HepG2 (cell line): ENCODE results near the gene LAMC1. TPM values are rescaled to one million over a fixed set of nuclear protein-coding genes. Genes with fewer than 3 reads are reported as not detected.

Experiments used
- GATAD1 ChIP-seq: IDR thresholded peaks from 2 replicates; pipeline ENCODE4 v1.6.1; 2016; ENCODE audit warnings: missing genetic modification reagents, missing compliant biosample characterization
- HDAC6 ChIP-seq: fragments of 200-600 bp; sonication (generic); IDR thresholded peaks from 2 replicates; pipeline ENCODE4 v1.7.0; 2017; ENCODE audit warnings: mild to moderate bottlenecking, antibody characterized with exemption, low read length, low read depth
- MBD4 ChIP-seq: IDR thresholded peaks from 2 replicates; pipeline ENCODE4 v1.6.1; 2012; ENCODE audit warnings: low read length, inconsistent platforms, borderline replicate concordance
- MEIS1 ChIP-seq: sonication (generic); formaldehyde crosslinking; IDR thresholded peaks from 2 replicates; pipeline ENCODE4 v1.9.0; 2021; ENCODE audit warnings: mild to moderate bottlenecking, missing genetic modification reagents, moderate library complexity, borderline replicate concordance
- MYNN ChIP-seq: sonication (generic); formaldehyde crosslinking; IDR thresholded peaks from 2 replicates; pipeline ENCODE4 v1.4.0; 2020; ENCODE audit warnings: mild to moderate bottlenecking, low read depth, missing genetic modification reagents
- RNF2 ChIP-seq: fragments of 450-650 bp; conservative IDR thresholded peaks from 2 replicates; pipeline ENCODE4 v1.6.1; 2016; ENCODE audit warnings: low read depth
- TEAD2 ChIP-seq: sonication (generic); formaldehyde crosslinking; IDR thresholded peaks from 2 replicates; pipeline ENCODE4 v1.9.0; 2021; ENCODE audit warnings: missing genetic modification reagents
- ZHX2 ChIP-seq, 2 experiments: sonication (generic) in 1 of 2; formaldehyde crosslinking in 1 of 2; IDR thresholded peaks; 2 replicates each; pipeline versions ENCODE4 v1.6.1 to v1.9.0; 2014 to 2022; ENCODE audit warnings: antibody characterized with exemption in 1 of 2, borderline replicate concordance in 1 of 2, inconsistent platforms in 1 of 2, low read depth in 1 of 2, missing genetic modification reagents in 1 of 2
- ZNF512 ChIP-seq: sonication (generic); formaldehyde crosslinking; IDR thresholded peaks from 2 replicates; pipeline ENCODE4 v1.4.0; 2020; ENCODE audit warnings: mild to moderate bottlenecking, missing genetic modification reagents
- ZNF556 ChIP-seq: sonication (generic); formaldehyde crosslinking; IDR thresholded peaks from 2 replicates; pipeline ENCODE4 v1.4.0; 2020; ENCODE audit warnings: mild to moderate bottlenecking, missing genetic modification reagents, borderline replicate concordance
- ZNF770 ChIP-seq: sonication (generic); formaldehyde crosslinking; IDR thresholded peaks from 2 replicates; pipeline ENCODE4 v1.5.0; 2020; ENCODE audit warnings: mild to moderate bottlenecking, missing genetic modification reagents
- polyA plus RNA-seq, 8 experiments: library from polyadenylated mRNA; depleted of rRNA in 3 of 8; stranded (reverse) in 7 of 8; unstranded in 1 of 8; fragments of >200 nt; fragmentation: Illumina TruSeq in 4 of 8; extraction: Trizol in 4 of 8; gene quantifications; 2 replicates each; pipeline versions ENCODE4 v1.2.1 to v1.2.3, GENCODE V29; 2011 to 2016; ENCODE audit warnings: low read depth in 4 of 8, missing spikeins in 1 of 8, mixed read lengths in 1 of 8; ENCODE audit not compliant: insufficient read depth in 1 of 8
- total RNA-seq, 5 experiments: library from RNA; depleted of rRNA; stranded (reverse); fragments of >200 nt; fragmentation: Illumina TruSeq; extraction: Trizol; gene quantifications; 2 replicates each; pipeline ENCODE4 v1.2.3, GENCODE V29; 2016; ENCODE audit warnings: low read depth in 1 of 5
- TF ChIP-seq, protein P1 (sequence below): sonication (generic); formaldehyde crosslinking; IDR thresholded peaks from 2 replicates; pipeline ENCODE4 v1.4.0; 2020; ENCODE audit warnings: missing genetic modification reagents
- TF ChIP-seq, protein P2 (sequence below): sonication (generic); formaldehyde crosslinking; IDR thresholded peaks from 2 replicates; pipeline ENCODE4 v1.8.1; 2023; ENCODE audit warnings: missing genetic modification reagents, inconsistent platforms, borderline replicate concordance
- TF ChIP-seq, protein P3 (sequence below): sonication (generic); formaldehyde crosslinking; IDR thresholded peaks from 2 replicates; pipeline ENCODE4 v1.8.0; 2023; ENCODE audit warnings: mild to moderate bottlenecking, missing genetic modification reagents

The LAMC1 gene
- total and polyA plus RNA-seq, 2 of the 13 experiments (the other 11 are each of a cell fraction or from before 2014, with no cell fraction given): 58.5 to 137 TPM

GRCh38 chr1:183030053-183030452 is 6.8 kb downstream of the LAMC1 start (continued):
- no peak for TF ChIP-seq MYNN
- peak; percentile 78 for TF ChIP-seq ZNF770 (CRISPR knock-in tag)
- TF ChIP-seq TEAD2 (CRISPR knock-in tag): no peak
- no peak for TF ChIP-seq MEIS1 (CRISPR knock-in tag)
- peak; percentile 57; the same call in 1 of the 2 replicates for TF ChIP-seq GATAD1 (CRISPR knock-in tag)
- TF ChIP-seq HDAC6: no peak
- no peak for TF ChIP-seq MBD4
- TF ChIP-seq, protein P1, sequence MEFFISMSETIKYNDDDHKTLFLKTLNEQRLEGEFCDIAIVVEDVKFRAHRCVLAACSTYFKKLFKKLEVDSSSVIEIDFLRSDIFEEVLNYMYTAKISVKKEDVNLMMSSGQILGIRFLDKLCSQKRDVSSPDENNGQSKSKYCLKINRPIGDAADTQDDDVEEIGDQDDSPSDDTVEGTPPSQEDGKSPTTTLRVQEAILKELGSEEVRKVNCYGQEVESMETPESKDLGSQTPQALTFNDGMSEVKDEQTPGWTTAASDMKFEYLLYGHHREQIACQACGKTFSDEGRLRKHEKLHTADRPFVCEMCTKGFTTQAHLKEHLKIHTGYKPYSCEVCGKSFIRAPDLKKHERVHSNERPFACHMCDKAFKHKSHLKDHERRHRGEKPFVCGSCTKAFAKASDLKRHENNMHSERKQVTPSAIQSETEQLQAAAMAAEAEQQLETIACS (CRISPR knock-in tag): 0 out of 2 replicates have a peak, but pooled peaks have one; percentile 46
- no peak for TF ChIP-seq ZHX2 (IDR thresholded peaks at IDR 0.05; ENCODE audit: low read depth)
- TF ChIP-seq ZHX2 (CRISPR knock-in tag; IDR thresholded peaks at IDR 0.05; ENCODE audit: borderline replicate concordance): no peak
- no peak for TF ChIP-seq ZNF512 (CRISPR knock-in tag)
- TF ChIP-seq, protein P2, sequence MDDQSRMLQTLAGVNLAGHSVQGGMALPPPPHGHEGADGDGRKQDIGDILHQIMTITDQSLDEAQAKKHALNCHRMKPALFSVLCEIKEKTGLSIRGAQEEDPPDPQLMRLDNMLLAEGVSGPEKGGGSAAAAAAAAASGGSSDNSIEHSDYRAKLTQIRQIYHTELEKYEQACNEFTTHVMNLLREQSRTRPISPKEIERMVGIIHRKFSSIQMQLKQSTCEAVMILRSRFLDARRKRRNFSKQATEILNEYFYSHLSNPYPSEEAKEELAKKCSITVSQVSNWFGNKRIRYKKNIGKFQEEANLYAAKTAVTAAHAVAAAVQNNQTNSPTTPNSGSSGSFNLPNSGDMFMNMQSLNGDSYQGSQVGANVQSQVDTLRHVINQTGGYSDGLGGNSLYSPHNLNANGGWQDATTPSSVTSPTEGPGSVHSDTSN (CRISPR knock-in tag): no peak
- no peak; the same call in 1 of the 2 replicates for TF ChIP-seq ZNF556 (CRISPR knock-in tag)
- no peak for TF ChIP-seq RNF2
- TF ChIP-seq, protein P3, sequence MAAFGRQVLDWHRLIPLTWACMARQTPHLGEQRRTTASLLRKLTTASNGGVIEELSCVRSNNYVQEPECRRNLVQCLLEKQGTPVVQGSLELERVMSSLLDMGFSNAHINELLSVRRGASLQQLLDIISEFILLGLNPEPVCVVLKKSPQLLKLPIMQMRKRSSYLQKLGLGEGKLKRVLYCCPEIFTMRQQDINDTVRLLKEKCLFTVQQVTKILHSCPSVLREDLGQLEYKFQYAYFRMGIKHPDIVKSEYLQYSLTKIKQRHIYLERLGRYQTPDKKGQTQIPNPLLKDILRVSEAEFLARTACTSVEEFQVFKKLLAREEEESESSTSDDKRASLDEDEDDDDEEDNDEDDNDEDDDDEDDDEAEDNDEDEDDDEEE (CRISPR knock-in tag): no peak
